GM12874 (cell line): ENCODE data around the gene DSCAML1.

Experiments used
- CTCF ChIP-seq: IDR thresholded peaks from 2 replicates; pipeline ENCODE4 v1.5.1; 2011; ENCODE audit warnings: low read depth, mild to moderate bottlenecking, control low read depth, low read length, moderate library complexity; ENCODE audit not compliant: insufficient read depth

Gene DSCAML1

GRCh38 chr11:117514256-117514655 lies 282.8 kb downstream of the DSCAML1 start:
- no peak for TF ChIP-seq CTCF

GRCh38 chr11:117513666-117514065 lies 283.4 kb downstream of the DSCAML1 start:
- no peak for TF ChIP-seq CTCF

GRCh38 chr11:117511931-117512539 lies 285.0 kb downstream of the DSCAML1 start:
- TF ChIP-seq CTCF: no peak

GRCh38 chr11:117511483-117511930 lies 285.5 kb downstream of the DSCAML1 start:
- no peak for TF ChIP-seq CTCF

GRCh38 chr11:117510646-117511045 lies 286.4 kb downstream of the DSCAML1 start:
- no peak for TF ChIP-seq CTCF

GRCh38 chr11:117509543-117509942 lies 287.5 kb downstream of the DSCAML1 start:
- no peak for TF ChIP-seq CTCF

- TF ChIP-seq CTCF: no peak
Measured at GRCh38 chr11:117506971-117507370, 290.0 kb downstream of the DSCAML1 start.
